Mammary epithelial cell (primary cell): ENCODE measurements around the gene ZDHHC4.

Experiments
- CTCF ChIP-seq, 2 donors: IDR thresholded peaks in 1 of 2; conservative IDR thresholded peaks in 1 of 2; 2 replicates each; pipeline ENCODE4 v1.5.1; 2011 to 2012; ENCODE audit warnings: inconsistent platforms in 2 of 2, low read length in 2 of 2, mild to moderate bottlenecking in 2 of 2, control low read depth in 1 of 2, low read depth in 1 of 2; ENCODE audit not compliant: insufficient read depth in 1 of 2; ENCODE audit errors: extremely low read depth in 1 of 2
- EZH2 ChIP-seq: IDR thresholded peaks from 2 replicates; pipeline ENCODE4 v1.6.1; 2012; ENCODE audit warnings: low read length, inconsistent platforms, borderline replicate concordance

DNA sequence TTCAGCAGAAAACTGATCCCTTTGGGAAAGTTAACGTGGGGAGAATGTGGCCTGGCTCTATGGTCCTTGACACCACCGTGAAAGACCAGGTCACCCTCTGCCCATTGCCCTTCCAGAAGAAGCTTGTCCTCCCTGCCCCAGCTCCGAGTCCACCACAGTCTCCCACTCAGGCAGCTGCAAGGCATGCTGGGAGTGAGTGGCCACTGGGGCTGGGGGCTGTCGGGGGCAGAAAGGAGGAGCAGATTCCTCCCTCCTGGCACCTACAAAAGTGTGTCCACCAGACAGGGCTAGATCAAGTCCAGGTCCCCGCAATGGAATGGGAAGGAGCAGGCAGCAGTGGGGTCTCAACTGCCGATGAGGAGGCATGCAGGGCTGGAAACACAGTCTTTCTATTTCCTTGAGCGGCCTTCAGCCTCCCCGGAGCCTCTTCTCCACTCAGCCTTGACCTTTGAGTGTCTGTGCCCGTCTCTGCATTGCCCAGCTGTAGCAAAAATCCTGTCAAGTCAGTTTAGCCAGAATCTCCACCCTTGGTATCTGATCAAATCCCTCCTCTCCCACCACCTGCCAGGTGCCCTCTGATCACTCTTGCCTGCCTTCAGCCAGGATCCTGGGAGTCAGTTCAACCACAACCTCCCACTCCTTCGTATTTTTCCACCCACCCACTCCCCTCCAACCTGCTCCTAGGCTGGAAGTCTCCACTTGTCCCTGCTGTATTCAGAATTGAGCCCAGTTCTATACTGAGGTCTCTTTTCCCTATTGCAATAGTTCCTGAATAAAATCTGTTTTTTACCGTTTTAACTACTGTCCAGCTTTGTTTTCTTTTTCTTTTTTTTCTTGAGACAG, 53.0 kb downstream of the ZDHHC4 start:
- no peak for TF ChIP-seq CTCF (conservative IDR thresholded peaks at IDR 0.05 in 1 of 2, IDR thresholded peaks at IDR 0.05 in 1 of 2; ENCODE audit: extremely low read depth in 1 of 2, insufficient read depth in 1 of 2, low read depth in 1 of 2, low read length in 2 of 2)
- TF ChIP-seq EZH2 = no peak
